GM18499 (cell line): Measurements from ENCODE around the gene EFHC1.

Experiments
- ATAC-seq: cut with Tn5 transposase; IDR thresholded peaks from one replicate; pipeline ENCODE4 v1.9.1; 2021; ENCODE audit warnings: moderate number of reproducible peaks; ENCODE audit not compliant: insufficient read depth, unreplicated experiment

Gene EFHC1

GRCh38 chr6:52573295-52573694, 153.2 kb downstream of the EFHC1 start:
- ATAC-seq: no peak
